Parathyroid adenoma (tissue), 2 donors: ENCODE results near the gene SLC25A26.

Experiments used
- H2AFZ ChIP-seq: fragments of 300-600 bp; sonication (generic); one replicate; pipeline ENCODE4 v1.7.0; 2017; ENCODE audit warnings: antibody characterized with exemption, mild to moderate bottlenecking
- H3K27ac ChIP-seq: fragments of 300-600 bp; sonication (generic); one replicate; pipeline ENCODE4 v1.7.0; 2017
- H3K27me3 ChIP-seq: fragments of 300-600 bp; sonication (generic); one replicate; pipeline ENCODE4 v1.7.0; 2017; ENCODE audit warnings: low read length; ENCODE audit not compliant: control insufficient read depth, insufficient read depth
- H3K36me3 ChIP-seq: fragments of 300-600 bp; sonication (generic); one replicate; pipeline ENCODE4 v1.7.0; 2017; ENCODE audit warnings: low read length; ENCODE audit not compliant: control insufficient read depth, insufficient read depth
- H3K4me1 ChIP-seq: fragments of 300-600 bp; sonication (generic); one replicate; pipeline ENCODE4 v1.7.0; 2017; ENCODE audit warnings: control low read depth
- H3K4me2 ChIP-seq: fragments of 300-600 bp; sonication (generic); one replicate; pipeline ENCODE4 v1.7.0; 2017; ENCODE audit warnings: low read length
- H3K4me3 ChIP-seq: fragments of 300-600 bp; sonication (generic); one replicate; pipeline ENCODE4 v1.7.0; 2017; ENCODE audit warnings: low read depth, low read length
- H3K79me2 ChIP-seq: fragments of 300-600 bp; sonication (generic); one replicate; pipeline ENCODE4 v1.7.0; 2017; ENCODE audit warnings: control low read depth
- H3K9ac ChIP-seq: fragments of 300-600 bp; sonication (generic); one replicate; pipeline ENCODE4 v1.7.0; 2017; ENCODE audit warnings: mild to moderate bottlenecking
- H3K9me3 ChIP-seq: fragments of 300-600 bp; sonication (generic); one replicate; pipeline ENCODE4 v1.7.0; 2017; ENCODE audit warnings: low read length; ENCODE audit not compliant: control insufficient read depth
- CTCF ChIP-seq: fragments of 300-600 bp; sonication (generic); IDR thresholded peaks from one replicate; pipeline ENCODE4 v1.7.0; 2017; ENCODE audit warnings: antibody characterized with exemption, mild to moderate bottlenecking
- donor health status: primary hyperparathyroidism.

SLC25A26 gene

GRCh38 chr3:66253790-66254620 is 33.2 kb downstream of the SLC25A26 start:
- peak; percentile 73 for TF ChIP-seq CTCF

DNA sequence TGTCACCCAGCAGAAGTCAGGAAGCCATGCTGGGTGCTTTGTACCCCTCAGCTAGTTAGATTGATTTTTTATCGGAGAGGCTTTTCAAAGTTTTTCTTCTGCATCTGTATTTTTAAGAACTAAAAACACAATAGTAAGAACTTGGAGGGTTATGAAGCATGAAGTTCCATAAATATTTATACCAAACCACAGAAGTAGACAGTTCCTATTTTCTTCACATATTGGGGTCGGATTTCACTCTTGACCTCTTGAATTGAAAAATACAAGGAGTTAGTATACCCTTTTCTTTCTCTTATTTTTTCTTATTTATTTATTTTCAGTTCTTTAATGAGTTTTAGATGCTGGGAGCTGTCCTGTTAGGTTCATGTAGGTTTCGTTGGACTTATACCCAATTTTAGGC is 35.1 kb downstream of the SLC25A26 start:
- H3K9ac ChIP-seq, result no peak overlapping the region
- H3K9me3 ChIP-seq, result no peaks in the 10 kb centered on the region
- no peak overlapping the region for H2AFZ ChIP-seq
- TF ChIP-seq CTCF, result no peak
- no peak overlapping the region for H3K27ac ChIP-seq
- no peaks in the 10 kb centered on the region for H3K79me2 ChIP-seq
- H3K4me2 ChIP-seq, result no peak overlapping the region
- no peaks in the 10 kb centered on the region for H3K36me3 ChIP-seq
- H3K4me1 ChIP-seq, result no peaks in the 10 kb centered on the region
- no peak overlapping the region for H3K4me3 ChIP-seq
- H3K27me3 ChIP-seq, result no peaks in the 10 kb centered on the region

More at GRCh38 chr3:66253790-66254620, 33.2 kb downstream of the SLC25A26 start:
- H3K9ac ChIP-seq, result no peak overlapping the region
- H3K4me3 ChIP-seq, result no peak overlapping the region
- no peaks in the 10 kb centered on the region for H3K79me2 ChIP-seq
- H3K27me3 ChIP-seq, result no peaks in the 10 kb centered on the region
- no peak overlapping the region for H2AFZ ChIP-seq
- no peaks in the 10 kb centered on the region for H3K4me1 ChIP-seq
- H3K4me2 ChIP-seq, result no peak overlapping the region
- no peaks in the 10 kb centered on the region for H3K36me3 ChIP-seq
- H3K9me3 ChIP-seq, result no peaks in the 10 kb centered on the region
- no peak overlapping the region for H3K27ac ChIP-seq

DNA sequence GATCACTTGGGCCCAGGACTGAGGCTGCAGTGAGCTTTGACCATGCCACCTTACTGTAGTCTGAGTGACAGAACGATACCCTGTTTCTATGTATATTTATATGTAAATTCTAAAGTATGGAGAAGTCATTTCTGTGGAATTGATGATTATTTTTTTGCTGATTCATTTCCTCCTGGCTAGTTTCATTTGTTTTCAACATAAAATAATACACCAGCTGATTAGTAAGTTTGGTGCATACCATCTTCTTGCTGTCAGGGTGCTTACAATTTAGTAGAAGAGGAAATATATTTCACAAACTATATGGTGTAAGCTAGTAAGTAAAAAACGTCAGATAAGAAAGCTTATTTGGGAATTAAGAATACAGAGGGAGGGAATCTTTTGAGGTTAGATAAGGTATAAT is 36.0 kb downstream of the SLC25A26 start:
- Histone ChIP-seq H3K4me1 (no peaks in the 10 kb centered on the region), H3K9me3 (no peaks in the 10 kb centered on the region), H3K27ac (no peak overlapping the region), H3K27me3 (no peaks in the 10 kb centered on the region), H2AFZ (no peak overlapping the region), H3K4me2 (no peak overlapping the region), H3K9ac (no peak overlapping the region), H3K4me3 (no peak overlapping the region), H3K36me3 (no peaks in the 10 kb centered on the region), H3K79me2 (no peaks in the 10 kb centered on the region)
- no peak for TF ChIP-seq CTCF

DNA sequence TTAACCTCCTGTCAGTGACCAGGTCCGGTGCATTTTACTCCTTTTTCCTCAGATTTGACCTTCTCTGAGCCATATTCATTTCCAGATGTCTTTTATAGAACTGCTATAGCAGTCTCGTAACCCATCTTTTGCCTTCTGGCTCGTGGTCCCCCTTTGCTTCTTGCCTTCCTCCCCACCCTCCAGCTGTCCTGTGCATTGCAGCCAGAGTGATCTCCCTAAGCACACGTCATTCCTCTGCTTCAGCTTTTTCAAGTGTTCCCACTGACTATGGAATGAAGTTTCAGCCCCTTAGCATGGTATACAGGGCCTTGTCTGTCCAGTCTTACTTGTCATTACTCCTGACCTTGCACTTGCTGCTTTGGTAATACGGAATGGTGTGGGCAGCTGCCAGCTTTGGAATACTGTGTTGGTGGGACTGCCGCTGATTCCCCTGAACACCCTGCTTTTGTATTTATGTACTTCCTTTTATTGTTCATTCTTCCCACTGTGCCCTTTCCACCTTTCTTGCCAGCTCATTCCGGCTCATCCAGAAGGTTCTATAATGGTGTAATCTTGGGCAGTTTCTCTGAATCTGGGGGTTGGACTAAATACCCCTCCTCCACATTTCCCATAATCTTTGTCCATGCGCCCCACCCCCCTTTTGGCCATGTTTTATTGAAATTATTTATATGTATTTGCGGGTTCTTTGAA is 38.9 kb downstream of the SLC25A26 start:
- Histone ChIP-seq H3K27me3 (no peaks in the 10 kb centered on the region), H3K9ac (no peak overlapping the region), H2AFZ (no peak overlapping the region), H3K79me2 (no peaks in the 10 kb centered on the region), H3K9me3 (no peaks in the 10 kb centered on the region), H3K4me2 (no peak overlapping the region), H3K27ac (no peak overlapping the region), H3K36me3 (no peaks in the 10 kb centered on the region), H3K4me3 (no peak overlapping the region), H3K4me1 (no peaks in the 10 kb centered on the region)
- no peak for TF ChIP-seq CTCF
